Stimulated activated CD4-positive, alpha-beta T cell treated with anti-CD3 and anti-CD28 coated beads, Interleukin-1b, Interleukin-23, amount 100 ng/mL, for 24 hours (primary cell): ENCODE measurements around the gene APOC4.

Experiments
- DNase-seq, 4 experiments: peaks; one replicate each; pipeline ENCODE4 v3.0.0-alpha.2; 2020; ENCODE audit warnings: low read depth in 4 of 4, low spot score in 1 of 4

The APOC4 gene

DNA sequence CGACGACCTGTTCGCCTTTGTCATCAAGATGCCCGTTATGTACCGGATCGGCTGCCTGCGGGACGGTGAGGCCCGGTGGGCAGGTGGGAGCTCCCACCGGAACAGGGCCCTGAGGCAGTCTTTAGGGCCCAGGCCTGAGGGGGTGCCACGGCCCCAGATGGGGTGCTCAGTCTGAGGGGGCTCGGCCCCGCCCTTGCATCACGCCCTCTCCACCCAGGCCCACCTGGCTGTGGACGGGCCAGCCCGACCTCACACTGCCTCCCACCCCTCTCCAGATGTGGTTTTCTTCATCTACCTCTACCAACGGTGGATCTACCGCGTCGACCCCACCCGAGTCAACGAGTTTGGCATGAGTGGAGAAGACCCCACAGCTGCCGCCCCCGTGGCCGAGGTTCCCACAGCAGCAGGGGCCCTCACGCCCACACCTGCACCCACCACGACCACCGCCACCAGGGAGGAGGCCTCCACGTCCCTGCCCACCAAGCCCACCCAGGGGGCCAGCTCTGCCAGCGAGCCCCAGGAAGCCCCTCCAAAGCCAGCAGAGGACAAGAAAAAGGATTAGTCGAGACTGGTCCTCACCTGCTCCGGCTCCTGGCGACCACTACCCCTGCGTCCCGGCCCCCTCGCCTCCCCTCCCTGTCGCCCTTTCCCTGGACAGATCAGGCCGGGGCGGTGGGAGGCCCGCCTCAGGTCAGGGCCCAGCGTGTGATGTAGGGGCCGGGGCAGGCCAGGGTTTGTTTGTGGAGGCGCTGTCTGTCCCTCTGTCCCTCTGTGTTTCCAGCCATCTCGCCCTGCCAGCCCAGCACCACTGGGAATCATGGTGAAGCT, 50.5 kb downstream of the APOC4 start:
- no peak for DNase-seq

DNA sequence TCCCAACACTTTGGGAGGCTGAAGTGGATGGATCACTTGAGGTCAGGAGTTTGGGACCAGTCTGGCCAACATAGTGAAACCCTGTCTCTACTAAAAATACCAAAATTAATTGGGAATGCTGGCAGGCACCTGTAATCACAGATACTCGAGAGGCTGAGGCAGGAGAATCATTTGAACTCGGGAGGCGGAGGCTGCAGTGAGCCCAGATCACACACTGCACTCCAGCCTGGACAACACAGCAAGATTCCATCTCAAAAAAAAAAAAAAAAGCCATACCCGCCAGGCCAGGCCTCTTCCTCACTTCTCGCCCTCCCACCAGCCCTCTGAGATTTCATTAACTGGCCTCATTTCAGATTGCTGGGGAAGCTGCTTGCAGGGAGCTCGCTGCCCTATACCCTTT, 51.5 kb downstream of the APOC4 start:
- no peak for DNase-seq

DNA sequence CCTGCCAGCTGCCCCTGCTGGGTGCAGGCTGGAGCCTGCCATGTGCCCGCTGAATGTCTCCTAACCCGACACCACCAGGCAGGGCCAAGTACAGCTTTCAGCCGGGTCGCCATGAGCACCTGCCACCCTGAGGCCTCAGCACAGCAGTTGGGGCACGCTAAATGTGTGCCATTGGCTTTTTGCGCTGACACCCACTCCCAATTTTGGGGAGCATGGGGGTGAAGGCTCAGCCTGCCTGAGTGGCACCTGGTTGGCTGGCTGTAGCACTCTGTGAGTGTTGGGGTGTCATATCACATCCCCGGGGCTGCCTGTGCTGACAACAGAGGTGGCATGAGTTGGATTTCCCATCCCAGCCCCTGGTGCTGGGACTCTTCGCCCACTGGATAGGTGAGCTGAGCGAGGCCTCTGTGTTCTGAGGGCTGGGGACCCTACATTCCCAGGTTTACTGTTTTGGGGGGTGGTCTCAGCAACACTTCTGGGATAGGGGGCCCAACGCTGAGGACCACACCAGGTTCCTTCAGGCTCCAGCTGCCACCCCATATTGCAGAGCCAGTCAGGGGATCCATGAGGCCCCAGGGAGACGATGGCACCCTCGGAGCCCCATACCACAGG, 52.0 kb downstream of the APOC4 start:
- DNase-seq = no peak
